A549 (cell line): ENCODE measurements around the gene CABP5.

Source experiments
- ESRRA ChIP-seq: fragments of 150-350 bp; IDR thresholded peaks from 2 replicates; pipeline ENCODE4 v1.6.1; 2014; ENCODE audit warnings: mild to moderate bottlenecking, low read length, borderline replicate concordance
- HEYL ChIP-seq: fragments of 250-450 bp; sonication (Bioruptor Pico); IDR thresholded peaks from 2 replicates; pipeline ENCODE4 v1.8.0; 2021; ENCODE audit warnings: mild to moderate bottlenecking, moderate library complexity
- TF ChIP-seq, protein P1 (sequence below): fragments of 200-600 bp; sonication (generic); IDR thresholded peaks from 2 replicates; pipeline ENCODE4 v1.6.1; 2016; ENCODE audit warnings: antibody characterized with exemption, mild to moderate bottlenecking, moderate library complexity

GRCh38 chr19:47992070-47992469 is 51.8 kb downstream of the CABP5 start, which contains the start of gene BSPH1:
- no peak for TF ChIP-seq HEYL (CRISPR knock-in tag)
- TF ChIP-seq, protein P1, sequence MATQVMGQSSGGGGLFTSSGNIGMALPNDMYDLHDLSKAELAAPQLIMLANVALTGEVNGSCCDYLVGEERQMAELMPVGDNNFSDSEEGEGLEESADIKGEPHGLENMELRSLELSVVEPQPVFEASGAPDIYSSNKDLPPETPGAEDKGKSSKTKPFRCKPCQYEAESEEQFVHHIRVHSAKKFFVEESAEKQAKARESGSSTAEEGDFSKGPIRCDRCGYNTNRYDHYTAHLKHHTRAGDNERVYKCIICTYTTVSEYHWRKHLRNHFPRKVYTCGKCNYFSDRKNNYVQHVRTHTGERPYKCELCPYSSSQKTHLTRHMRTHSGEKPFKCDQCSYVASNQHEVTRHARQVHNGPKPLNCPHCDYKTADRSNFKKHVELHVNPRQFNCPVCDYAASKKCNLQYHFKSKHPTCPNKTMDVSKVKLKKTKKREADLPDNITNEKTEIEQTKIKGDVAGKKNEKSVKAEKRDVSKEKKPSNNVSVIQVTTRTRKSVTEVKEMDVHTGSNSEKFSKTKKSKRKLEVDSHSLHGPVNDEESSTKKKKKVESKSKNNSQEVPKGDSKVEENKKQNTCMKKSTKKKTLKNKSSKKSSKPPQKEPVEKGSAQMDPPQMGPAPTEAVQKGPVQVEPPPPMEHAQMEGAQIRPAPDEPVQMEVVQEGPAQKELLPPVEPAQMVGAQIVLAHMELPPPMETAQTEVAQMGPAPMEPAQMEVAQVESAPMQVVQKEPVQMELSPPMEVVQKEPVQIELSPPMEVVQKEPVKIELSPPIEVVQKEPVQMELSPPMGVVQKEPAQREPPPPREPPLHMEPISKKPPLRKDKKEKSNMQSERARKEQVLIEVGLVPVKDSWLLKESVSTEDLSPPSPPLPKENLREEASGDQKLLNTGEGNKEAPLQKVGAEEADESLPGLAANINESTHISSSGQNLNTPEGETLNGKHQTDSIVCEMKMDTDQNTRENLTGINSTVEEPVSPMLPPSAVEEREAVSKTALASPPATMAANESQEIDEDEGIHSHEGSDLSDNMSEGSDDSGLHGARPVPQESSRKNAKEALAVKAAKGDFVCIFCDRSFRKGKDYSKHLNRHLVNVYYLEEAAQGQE, result no peak
- TF ChIP-seq ESRRA, result no peak
